Measurements from ENCODE around the gene ZNF23.

The ZNF23 gene

GRCh38 chr16:71426069-71426879 lies 35.8 kb downstream of the ZNF23 start:
- DNase-seq = peak; percentile 12

DNA sequence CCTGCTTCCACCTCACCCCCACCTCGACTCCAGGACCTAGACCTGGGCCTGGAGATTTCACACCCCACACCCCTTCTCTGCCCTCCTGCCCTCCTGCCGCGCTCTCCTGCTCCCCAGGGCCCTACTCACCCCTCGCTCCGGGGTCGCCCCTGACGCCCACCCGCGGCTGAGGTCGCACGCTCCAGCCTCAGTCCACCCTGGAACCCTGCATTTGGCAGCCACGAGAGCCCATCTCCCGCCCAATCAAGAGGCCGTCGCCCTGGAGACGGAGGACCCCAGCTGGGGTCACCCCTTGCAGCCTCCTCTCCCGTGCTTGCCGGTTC lies 36.3 kb downstream of the ZNF23 start:
- DNase-seq = no peak

GRCh38 chr16:71424626-71425025 lies 37.4 kb downstream of the ZNF23 start:
- DNase-seq = no peak

DNA sequence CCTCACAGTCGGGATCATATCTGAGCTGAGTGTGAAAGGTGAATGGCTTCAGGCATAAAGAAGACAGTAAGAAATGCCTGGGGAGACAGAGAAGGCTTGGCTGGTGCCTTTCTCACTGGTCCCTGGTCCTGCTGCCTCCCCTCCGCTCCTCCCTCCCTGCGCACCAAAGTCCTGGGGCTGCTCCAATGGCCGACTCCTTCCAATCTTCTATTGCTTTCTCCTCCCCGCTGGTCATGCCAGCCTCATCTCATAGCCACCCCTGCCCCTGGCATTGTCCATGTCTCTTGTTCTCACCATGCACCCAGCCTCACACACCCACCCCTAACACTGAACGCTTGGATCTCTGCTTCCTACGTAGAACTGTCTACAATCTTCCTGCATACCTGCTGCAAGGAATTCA lies 38.2 kb downstream of the ZNF23 start:
- no peak for DNase-seq

DNA sequence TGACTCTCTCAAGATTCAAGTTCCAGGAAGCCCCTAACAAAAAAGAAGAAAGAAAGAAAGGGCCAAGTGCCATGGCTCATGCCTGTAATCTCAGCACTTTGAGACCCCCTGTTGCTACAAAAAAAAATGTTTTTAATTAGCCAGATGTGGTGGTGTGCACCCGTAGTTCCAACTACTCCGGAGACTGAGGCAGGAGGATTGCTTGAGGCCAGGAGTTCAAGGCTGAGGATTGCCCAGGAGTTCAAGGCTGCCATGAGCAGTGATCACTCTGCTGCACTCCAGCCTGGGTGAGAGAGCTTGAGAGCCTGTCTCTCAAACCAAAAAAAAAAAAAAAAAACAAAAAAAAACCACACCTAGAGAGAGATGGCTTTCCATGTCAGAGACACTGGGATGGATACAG lies 39.0 kb downstream of the ZNF23 start:
- no peak for DNase-seq

DNA sequence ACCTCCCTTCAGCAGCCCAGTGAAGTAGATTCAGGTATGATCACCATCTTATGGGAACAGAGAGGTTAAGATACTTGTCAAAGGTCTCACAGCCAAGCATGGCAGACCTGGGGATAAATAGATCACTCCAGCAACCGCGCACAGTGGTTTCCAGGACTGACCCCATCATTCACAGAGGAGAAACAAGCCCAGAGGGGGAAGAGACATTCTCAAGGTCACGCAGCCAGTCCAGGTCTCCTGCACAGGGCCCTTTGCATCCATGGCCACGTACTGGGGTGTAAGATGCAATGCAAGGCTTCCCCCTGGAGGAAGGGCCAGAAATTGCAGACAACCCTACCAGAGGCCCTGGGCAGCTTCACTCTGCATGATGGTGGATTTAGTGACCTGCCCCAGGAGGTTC lies 40.1 kb downstream of the ZNF23 start:
- peak; percentile 15 for DNase-seq

DNA sequence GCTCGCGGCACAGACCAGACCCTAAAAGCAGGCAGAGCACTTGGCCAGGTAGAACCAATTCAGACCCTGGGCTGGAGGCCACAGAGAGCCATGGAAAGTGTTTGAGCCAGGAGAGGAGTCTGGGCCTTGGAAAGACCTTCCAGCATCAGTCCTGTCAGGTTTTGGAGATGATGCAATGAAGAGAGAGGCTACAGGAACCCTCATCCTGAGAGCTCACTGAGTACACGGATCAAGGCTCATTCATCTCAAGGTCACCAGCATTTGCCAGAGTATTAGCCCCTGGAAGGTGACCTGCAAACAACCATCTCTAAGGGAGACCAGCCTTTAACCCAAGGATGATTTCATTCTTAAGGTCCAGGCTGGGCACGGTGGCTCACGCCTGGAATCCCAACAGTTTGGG lies 48.0 kb downstream of the ZNF23 start:
- no peak for DNase-seq

DNA sequence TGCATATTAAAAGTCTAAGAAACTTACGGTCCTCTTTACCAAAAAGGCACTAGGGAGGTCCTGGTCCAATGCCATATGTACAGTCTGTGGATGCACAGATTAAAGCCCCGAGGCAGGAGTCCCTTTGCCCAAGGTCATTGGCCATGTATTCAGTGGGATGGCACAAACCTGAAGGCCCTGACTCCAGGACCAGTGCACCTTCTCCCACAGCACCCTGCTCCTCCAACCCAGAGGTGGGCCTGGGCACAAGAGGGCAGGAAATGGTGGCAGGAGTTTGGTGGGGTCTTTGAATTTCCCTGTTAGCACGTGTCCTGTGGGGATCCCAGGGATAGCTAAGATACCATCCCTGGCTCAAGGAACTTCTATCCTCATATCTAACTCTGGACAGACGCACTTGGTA lies 48.7 kb downstream of the ZNF23 start:
- DNase-seq = no peak

GRCh38 chr16:71412270-71413160 lies 49.5 kb downstream of the ZNF23 start:
- peak; percentile 53 for DNase-seq

GRCh38 chr16:71410146-71410545 lies 51.9 kb downstream of the ZNF23 start:
- no peak for DNase-seq

DNA sequence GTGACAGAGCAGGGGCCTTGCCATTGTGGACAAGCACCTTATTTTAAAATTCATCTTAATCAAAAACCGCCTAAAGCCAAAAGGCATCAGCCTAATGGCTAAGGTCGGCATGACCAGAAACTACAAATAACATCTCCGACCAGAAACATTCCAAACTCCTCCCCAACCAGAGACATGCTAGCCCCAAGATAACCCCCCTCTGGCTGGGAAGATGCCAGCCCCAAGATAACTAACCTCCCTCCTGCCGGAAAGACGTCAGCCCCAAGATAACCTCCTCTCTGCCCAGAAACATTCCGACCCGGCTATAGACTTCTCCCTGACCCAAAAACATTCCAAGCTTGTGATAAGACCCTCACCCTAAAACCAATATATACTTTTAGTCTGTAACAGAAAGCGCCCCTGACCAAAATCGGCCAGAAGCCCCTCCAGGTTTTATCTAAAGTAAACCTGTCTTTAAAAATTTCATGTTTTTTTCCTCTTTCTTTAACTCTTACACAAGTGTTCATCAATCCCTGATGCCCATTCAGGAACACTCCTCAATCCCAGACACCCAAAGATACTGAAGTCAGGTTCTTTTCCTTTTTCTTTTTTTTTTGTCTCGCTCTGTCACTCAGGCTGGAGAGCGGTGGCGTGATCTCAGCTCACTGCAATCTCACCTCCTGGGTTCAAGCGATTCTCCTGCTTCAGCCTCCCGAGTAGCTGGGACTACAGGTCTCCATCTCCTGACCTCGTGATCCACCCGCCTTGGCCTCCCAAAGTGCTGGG lies 52.9 kb downstream of the ZNF23 start:
- DNase-seq = no peak

GRCh38 chr16:71408536-71408935 lies 53.5 kb downstream of the ZNF23 start:
- no peak for DNase-seq

- no peak for DNase-seq
Observed at GRCh38 chr16:71407731-71408130, 54.3 kb downstream of the ZNF23 start.

DNA sequence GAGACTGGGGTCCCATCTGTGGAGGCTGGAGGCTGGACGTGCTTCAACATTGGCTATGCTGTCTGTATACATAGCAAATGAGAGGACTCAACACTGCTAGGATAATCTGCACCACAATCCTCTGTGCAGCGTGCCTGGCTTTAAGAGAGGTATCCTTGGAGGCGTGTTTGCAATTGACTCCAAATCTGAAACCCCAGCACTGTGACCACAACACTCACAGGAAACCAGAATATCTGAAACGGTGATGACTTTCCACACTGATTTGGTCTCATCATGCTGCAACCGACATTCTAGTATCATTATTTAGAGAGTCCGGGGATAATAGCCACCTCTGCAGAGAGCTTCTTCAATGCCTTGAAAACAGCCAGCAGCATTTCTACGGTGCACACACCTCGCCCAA lies 55.3 kb downstream of the ZNF23 start:
- no peak for DNase-seq

- DNase-seq = no peak
Observed at GRCh38 chr16:71406316-71406715, 55.7 kb downstream of the ZNF23 start.

DNA sequence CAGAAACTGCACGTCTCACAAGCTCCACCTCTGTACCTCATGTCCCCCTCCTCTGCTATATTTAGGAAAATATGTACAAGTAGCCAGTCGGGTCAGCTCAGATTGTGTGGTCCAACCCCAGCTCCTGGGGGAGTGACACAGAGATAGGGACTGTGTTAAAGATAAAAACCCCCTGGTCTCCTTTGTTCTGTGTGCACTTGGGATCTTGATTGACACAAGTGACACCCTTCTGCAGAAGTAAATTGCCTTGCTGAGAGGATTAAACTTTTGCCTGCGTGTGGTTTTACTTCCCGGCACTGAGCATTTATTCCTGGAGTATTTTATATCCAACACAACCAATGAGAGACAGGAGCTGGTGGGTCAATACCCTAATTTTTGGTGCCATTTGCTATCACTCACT lies 57.7 kb downstream of the ZNF23 start:
- DNase-seq = no peak

DNA sequence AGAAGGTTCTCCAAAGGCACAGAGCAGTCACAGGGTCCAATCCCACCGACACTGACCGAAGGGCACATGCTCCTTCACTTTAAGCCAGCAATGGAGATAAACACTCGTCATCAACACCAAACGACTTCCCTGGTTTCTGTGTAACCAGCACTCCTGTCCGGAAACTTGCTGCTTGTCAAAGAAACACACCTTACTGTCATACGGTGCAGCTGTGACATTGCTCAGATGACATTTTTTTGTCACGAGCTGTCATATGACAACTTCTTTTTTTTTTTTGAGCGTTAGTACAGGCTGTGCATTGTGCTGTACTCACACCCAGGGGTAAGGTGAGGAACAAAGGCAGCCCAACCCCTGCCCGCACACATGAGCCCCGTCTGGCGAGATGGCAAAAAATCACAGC lies 59.4 kb downstream of the ZNF23 start:
- DNase-seq = no peak

DNA sequence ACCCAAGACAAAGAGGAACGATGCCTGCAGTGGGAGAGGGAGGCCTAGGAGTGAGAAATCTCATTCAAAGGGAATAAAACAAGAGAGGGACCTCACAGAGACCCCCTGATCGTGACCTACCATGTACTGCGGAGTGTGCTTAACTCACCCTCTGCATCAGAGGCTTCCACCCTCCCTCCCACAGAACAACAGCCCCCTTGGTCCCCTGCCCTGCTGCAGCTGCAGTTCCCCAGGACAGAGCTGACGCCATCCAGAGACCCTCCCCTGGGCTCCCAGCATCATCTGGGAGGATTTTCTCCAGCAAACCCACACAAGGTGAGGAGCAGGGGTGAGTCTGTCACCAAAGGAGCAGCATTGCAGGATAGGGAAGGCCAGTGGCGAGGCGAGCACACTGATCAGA lies 60.0 kb downstream of the ZNF23 start:
- DNase-seq = no peak

DNA sequence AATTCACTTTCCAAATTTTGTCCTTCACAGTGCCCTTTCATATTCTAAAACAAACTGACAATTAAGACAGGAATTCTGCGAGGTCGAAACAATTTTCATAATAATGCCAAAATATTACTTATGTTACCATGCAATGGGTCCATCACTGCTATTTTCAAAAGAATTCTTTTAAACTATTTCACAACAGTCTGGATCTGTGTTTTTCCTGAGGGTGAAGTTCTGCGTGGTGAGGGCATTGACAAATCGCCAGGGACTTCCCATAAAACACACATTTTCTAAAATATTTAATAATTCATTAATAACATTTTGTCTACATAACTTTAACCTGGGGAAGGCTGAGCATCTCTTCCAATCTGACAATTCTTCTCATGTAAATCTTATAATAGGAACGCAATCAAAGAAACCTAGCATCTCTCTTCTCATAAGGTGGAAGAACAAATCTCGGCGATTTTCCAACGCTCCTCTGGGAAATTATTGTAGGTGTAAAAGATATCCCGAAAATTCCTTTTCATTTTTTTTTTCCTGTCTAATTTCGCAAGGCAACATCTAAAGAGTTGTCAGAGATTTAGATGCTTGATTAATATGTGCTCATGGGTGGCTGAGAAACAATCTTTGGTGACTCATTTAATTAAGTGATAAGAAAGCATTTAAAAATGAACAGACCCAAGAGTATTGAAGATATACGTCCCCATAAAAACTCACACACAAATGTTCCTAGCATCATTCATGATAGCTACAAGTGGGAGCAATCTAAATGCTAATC lies 62.1 kb downstream of the ZNF23 start:
- DNase-seq = no peak
